Activated CD8-positive, alpha-beta memory T cell treated with anti-CD3 and anti-CD28 coated beads for 48 hours (primary cell): ENCODE data around the gene B3GNT8.
A peak's percentile ranks its signal among the peaks of the same experiment; 100 is the strongest.
"Not testable (repeated sequence)": the region's sequence is repeated elsewhere in the genome, so short reads cannot be mapped to it uniquely, and the experiment has no call there.

ENCODE experiments used
- DNase-seq, 3 experiments: peaks; one replicate each; pipeline ENCODE4 v3.0.0-alpha.2; 2020; ENCODE audit warnings: low read depth in 2 of 3, low spot score in 2 of 3

Gene B3GNT8

GRCh38 chr19:41437944-41438574, 10.9 kb upstream of the B3GNT8 start:
- DNase-seq, result no peak

GRCh38 chr19:41436674-41436951, 9.4 kb upstream of the B3GNT8 start:
- no peak for DNase-seq

- no peak for DNase-seq
Observed at GRCh38 chr19:41435936-41436673, 8.9 kb upstream of the B3GNT8 start.

GRCh38 chr19:41435376-41435775, 8.2 kb upstream of the B3GNT8 start:
- not testable (repeated sequence) for DNase-seq

- no peak for DNase-seq
Observed at GRCh38 chr19:41434450-41434849, 7.3 kb upstream of the B3GNT8 start.

- DNase-seq, result no peak
Observed at GRCh38 chr19:41433171-41433570, 6.0 kb upstream of the B3GNT8 start.

GRCh38 chr19:41431426-41432386, 4.5 kb upstream of the B3GNT8 start:
- DNase-seq, result no peak

GRCh38 chr19:41430922-41431321, 3.7 kb upstream of the B3GNT8 start:
- no peak for DNase-seq

- no peak for DNase-seq
Observed at GRCh38 chr19:41428481-41428859, 1.3 kb upstream of the B3GNT8 start.

GRCh38 chr19:41427647-41428480, 690 bp upstream of the B3GNT8 start:
- DNase-seq, result peak in 1 of 3 experiments; percentile 9

GRCh38 chr19:41426116-41426841, 895 bp downstream of the B3GNT8 start:
- DNase-seq, result no peak

- DNase-seq, result no peak
Observed at GRCh38 chr19:41425174-41426115, 1.7 kb downstream of the B3GNT8 start.

GRCh38 chr19:41424335-41425173, 2.6 kb downstream of the B3GNT8 start:
- no peak for DNase-seq

- DNase-seq, result no peak
Observed at GRCh38 chr19:41422955-41423354, 4.2 kb downstream of the B3GNT8 start.

- DNase-seq, result no peak
Observed at GRCh38 chr19:41422456-41422855, 4.7 kb downstream of the B3GNT8 start.

GRCh38 chr19:41421973-41422372, 5.2 kb downstream of the B3GNT8 start:
- DNase-seq, result no peak

GRCh38 chr19:41421314-41421713, 5.9 kb downstream of the B3GNT8 start:
- no peak for DNase-seq

- no peak for DNase-seq
Observed at GRCh38 chr19:41420101-41420880, 6.9 kb downstream of the B3GNT8 start.
